Choroid plexus epithelial cell (primary cell): Measurements from ENCODE around the gene ITLN1.

Source experiments
- DNase-seq: peaks from one replicate; pipeline ENCODE4 v3.0.0-alpha.2; 2010; ENCODE audit warnings: low read depth
- H3K4me3 ChIP-seq: 2 replicates; pipeline ENCODE4 v1.5.1; 2011; ENCODE audit warnings: low read depth, mild to moderate bottlenecking, control low read depth, low read length, moderate library complexity
- TF ChIP-seq, protein P1 (sequence below): conservative IDR thresholded peaks from 2 replicates; pipeline ENCODE4 v1.5.1; 2011; ENCODE audit warnings: low read depth, mild to moderate bottlenecking, control low read depth, inconsistent platforms, low read length, moderate library complexity

The ITLN1 gene

DNA sequence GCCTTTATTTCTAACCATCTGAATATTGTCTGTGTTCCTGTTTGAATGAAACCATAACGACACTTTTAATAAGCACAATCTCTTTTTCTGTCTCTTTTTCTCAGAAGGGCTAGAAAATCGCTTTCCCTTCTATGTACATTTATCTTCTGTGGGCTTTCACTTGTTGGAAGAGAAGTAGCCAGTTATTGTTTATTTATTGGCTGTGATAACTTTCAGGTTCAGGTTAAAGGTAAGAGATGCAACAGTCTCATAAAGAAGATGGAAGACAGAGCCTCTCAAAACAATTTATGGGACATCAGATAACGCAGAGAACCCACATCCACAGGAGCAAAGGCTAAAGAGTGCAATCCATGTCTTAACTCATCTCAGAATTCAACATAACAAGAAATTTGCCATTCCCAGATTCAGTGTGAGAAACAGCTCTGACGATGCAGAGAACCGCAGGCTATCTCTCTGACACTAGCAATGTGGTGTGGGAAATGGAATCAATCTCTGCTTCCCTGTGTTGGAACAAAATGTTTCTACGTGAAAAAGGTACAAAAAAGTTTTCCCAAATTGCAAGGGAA, 18.2 kb downstream of the ITLN1 start:
- TF ChIP-seq, protein P1, sequence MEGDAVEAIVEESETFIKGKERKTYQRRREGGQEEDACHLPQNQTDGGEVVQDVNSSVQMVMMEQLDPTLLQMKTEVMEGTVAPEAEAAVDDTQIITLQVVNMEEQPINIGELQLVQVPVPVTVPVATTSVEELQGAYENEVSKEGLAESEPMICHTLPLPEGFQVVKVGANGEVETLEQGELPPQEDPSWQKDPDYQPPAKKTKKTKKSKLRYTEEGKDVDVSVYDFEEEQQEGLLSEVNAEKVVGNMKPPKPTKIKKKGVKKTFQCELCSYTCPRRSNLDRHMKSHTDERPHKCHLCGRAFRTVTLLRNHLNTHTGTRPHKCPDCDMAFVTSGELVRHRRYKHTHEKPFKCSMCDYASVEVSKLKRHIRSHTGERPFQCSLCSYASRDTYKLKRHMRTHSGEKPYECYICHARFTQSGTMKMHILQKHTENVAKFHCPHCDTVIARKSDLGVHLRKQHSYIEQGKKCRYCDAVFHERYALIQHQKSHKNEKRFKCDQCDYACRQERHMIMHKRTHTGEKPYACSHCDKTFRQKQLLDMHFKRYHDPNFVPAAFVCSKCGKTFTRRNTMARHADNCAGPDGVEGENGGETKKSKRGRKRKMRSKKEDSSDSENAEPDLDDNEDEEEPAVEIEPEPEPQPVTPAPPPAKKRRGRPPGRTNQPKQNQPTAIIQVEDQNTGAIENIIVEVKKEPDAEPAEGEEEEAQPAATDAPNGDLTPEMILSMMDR, result no peak
- no peak overlapping the region for H3K4me3 ChIP-seq
- no peak for DNase-seq

DNA sequence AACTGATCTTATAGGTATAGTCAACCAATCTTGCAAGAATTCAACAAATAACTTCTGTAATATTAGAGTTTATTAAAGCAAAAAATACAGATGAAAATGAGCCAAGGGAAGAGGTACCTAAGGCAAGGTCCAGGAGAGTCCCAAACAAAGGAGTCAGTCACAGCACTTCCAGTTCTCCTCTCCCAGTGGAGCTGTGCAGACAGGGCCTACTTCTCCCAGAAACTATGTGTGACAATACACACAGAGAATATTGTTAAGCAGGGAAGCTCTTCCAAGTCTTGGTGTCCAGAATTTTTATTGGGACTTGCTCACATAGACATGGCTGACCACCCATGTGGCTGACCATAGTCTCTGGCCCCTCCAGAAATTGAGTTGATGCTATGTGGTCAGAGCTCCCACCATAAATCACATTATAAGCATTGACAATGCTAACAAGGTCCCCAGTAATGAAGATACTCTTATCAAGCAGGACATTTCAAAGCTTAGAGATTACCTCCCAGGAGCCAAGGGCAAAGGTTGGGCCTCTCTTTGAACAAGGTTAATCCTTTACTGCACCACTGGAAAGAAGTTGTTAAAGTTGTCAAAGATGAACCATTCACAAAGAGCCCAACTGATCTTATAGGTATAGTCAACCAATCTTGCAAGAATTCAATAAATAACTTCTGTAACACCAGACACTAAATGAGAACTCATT, 18.8 kb downstream of the ITLN1 start:
- TF ChIP-seq, protein P1, result no peak
- H3K4me3 ChIP-seq, result no peak overlapping the region
- DNase-seq, result no peak

DNA sequence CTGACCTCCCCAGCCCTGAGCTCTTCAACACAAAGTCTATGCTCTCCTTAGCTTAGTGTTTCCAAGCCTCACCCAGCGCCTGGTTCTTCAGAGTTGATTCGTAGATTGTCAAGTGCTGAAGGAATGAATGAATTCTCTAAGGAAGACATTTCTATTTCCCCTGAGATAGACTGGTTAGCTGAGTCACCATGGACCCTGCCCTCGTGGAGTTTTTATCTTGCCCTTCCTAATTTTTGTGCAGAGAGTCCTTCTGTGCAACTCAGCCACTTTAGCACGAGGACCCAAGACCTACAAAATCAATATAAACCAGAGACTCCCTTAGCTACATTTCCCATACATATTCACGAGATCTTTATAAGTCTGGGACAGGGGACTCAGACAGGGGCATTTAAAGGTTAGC, 19.6 kb downstream of the ITLN1 start:
- TF ChIP-seq, protein P1, result no peak
- no peak for DNase-seq
- H3K4me3 ChIP-seq, result no peak overlapping the region

DNA sequence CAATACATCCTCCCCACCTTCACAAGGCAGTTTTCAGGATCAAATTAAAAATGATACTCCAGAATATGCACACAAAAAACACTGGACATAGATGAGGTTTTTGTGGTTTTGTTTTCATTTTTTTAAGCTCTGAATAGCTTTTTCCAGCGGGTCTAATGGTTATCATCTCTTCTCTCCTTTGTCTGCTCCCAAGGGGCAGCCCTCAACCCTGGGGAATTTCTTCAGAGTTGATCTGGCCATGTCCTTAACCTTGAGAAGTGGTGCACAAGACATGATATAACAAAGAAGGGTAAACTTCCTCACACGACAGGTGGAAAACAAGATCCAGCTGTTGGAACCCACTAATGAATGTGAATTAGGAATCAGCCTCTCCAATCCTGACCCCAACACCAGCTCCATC, 20.8 kb downstream of the ITLN1 start:
- H3K4me3 ChIP-seq, result no peak overlapping the region
- TF ChIP-seq, protein P1, result no peak
- no peak for DNase-seq

DNA sequence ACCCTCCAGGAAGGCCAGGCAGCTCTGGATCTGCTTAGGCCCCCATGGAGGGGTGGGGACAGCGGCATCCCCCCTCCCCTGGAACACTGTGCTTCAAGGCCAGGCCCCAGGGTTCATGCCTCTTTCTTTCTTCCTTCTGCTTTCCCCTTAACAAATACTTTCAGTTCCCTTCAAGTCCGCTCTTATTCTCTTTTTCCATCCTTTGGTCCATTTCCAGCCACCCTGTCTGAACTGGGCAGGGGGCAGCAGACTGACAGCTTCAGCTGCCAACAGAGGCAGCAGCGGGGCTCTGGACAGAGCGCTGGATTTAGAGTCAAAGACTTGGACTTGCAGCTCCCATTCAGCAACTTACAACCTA, 21.2 kb downstream of the ITLN1 start:
- DNase-seq, result no peak
- TF ChIP-seq, protein P1, result no peak
- no peak overlapping the region for H3K4me3 ChIP-seq

DNA sequence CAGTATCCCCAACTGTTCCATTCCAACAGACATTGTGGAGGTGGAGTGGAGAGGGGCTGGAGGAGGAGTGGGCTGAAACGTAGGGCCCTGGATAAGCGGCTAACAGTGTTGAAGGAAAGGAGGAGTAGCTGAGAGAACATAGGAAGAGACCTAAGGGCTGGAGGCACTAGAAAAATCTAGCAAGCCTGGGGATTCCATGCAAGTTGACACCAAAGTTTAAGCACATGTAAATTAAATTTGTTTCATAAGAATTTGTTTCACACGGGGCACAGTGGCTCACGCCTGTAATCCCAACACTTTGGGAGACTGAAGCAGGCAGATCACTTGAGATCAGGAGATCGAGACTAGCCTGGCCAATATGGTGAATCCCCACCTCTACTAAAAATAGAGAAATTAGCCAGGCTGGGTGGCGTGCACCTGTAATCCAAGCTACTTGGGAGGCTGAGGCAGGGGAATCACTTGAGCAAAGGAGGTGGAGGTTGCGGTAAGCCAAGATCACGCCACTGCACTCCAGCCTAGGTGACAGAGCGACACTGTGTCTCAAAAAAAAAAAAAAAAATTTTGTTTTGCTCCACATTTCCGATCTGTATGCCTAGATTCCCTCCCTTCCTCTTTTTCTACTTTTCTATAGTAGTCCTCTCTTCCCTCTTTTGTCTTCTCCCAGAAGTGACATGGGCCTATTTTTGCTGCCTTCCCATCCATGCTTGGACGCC, 21.8 kb downstream of the ITLN1 start:
- H3K4me3 ChIP-seq, result no peak overlapping the region
- DNase-seq, result no peak

More for the DNA sequence above, 21.8 kb downstream of the ITLN1 start:
- TF ChIP-seq, protein P1, result no peak
